ENCODE measurements around the gene TMPRSS5.
"Not testable (repeated sequence)": the region's sequence is repeated elsewhere in the genome, so short reads cannot be mapped to it uniquely, and the experiment has no call there.

GRCh38 chr11:113703551-113703950 lies 2.6 kb downstream of the TMPRSS5 start:
- TF ChIP-seq CTCF, EZH2 (IDR thresholded peaks at IDR 0.05): not testable (repeated sequence)
